Neural crest cell (in vitro differentiated cells): ENCODE results near the gene NR4A3. TPM values are rescaled to one million over a fixed set of nuclear protein-coding genes. Genes with fewer than 3 reads are reported as not detected.

ENCODE experiments used
- DNase-seq: peaks from one replicate; pipeline ENCODE4 v3.0.0; 2021; ENCODE audit warnings: low read depth, mixed read lengths, low spot score
- H3K27ac Mint-ChIP-seq: one replicate; pipeline ENCODE4 v1.8.0; 2021; ENCODE audit warnings: mild to moderate bottlenecking, mixed read lengths; ENCODE audit not compliant: unreplicated experiment
- H3K27me3 Mint-ChIP-seq: 2 replicates; pipeline ENCODE4 v1.8.0; 2021; ENCODE audit warnings: low read depth, mild to moderate bottlenecking, mixed read lengths
- H3K36me3 Mint-ChIP-seq: 2 replicates; pipeline ENCODE4 v1.8.0; 2021; ENCODE audit warnings: low read depth, mild to moderate bottlenecking, mixed read lengths
- H3K4me1 Mint-ChIP-seq: 2 replicates; pipeline ENCODE4 v1.8.0; 2021; ENCODE audit warnings: mixed read lengths
- H3K4me3 Mint-ChIP-seq: one replicate; pipeline ENCODE4 v1.8.0; 2021; ENCODE audit warnings: mild to moderate bottlenecking, mixed read lengths
- H3K9me3 Mint-ChIP-seq: 2 replicates; pipeline ENCODE4 v1.8.0; 2021; ENCODE audit warnings: mixed read lengths
- total RNA-seq: library from RNA; stranded (reverse); gene quantifications from 2 replicates; pipeline ENCODE4 v1.2.1, GENCODE V29; 2021
- TF ChIP-seq, protein P1 (sequence below): fragments of 200-600 bp; sonication (generic); conservative IDR thresholded peaks from 2 replicates; pipeline ENCODE4 v1.5.0; 2021; ENCODE audit warnings: antibody characterized with exemption, mild to moderate bottlenecking

Gene NR4A3
- total RNA-seq, 1 donor from 2014 or later: 0.93 TPM

DNA sequence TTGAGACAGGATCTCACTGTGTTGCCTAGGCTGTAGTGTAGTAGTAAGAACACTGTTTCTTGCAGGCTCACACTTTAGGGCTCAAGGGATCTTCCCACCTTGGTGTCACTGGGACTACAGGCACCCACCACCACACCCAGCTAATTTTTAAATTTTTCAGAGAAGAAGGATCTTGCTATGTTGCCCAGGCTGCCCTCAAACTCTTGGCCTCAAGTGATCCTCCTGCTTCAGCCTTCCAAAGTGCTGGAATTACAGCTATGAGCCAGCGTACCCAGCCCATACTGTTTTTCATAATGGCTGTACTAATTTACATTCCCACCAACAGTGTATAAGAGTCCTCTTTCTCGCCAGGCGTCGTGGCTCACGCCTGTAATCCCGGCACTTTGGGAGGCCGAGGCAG, 89.9 kb downstream of the NR4A3 start:
- H3K36me3 Mint-ChIP-seq: no peaks in the 10 kb centered on the region
- no peak overlapping the region for H3K4me3 Mint-ChIP-seq
- H3K27ac Mint-ChIP-seq: no peak overlapping the region
- TF ChIP-seq, protein P1, sequence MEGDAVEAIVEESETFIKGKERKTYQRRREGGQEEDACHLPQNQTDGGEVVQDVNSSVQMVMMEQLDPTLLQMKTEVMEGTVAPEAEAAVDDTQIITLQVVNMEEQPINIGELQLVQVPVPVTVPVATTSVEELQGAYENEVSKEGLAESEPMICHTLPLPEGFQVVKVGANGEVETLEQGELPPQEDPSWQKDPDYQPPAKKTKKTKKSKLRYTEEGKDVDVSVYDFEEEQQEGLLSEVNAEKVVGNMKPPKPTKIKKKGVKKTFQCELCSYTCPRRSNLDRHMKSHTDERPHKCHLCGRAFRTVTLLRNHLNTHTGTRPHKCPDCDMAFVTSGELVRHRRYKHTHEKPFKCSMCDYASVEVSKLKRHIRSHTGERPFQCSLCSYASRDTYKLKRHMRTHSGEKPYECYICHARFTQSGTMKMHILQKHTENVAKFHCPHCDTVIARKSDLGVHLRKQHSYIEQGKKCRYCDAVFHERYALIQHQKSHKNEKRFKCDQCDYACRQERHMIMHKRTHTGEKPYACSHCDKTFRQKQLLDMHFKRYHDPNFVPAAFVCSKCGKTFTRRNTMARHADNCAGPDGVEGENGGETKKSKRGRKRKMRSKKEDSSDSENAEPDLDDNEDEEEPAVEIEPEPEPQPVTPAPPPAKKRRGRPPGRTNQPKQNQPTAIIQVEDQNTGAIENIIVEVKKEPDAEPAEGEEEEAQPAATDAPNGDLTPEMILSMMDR: no peak
- no peak for DNase-seq
- peaks cover 17% of the 10 kb centered on the region for H3K4me1 Mint-ChIP-seq
- H3K9me3 Mint-ChIP-seq: no peaks in the 10 kb centered on the region
- no peaks in the 10 kb centered on the region for H3K27me3 Mint-ChIP-seq

Other genes with a start within 250 kb of the NR4A3 start
- 24.3 and 25.2 TPM in 2 replicates for gene STX17, start 84.8 kb downstream of the NR4A3 start, total RNA-seq